Measurements from ENCODE around the gene PPIL1.
A peak's percentile ranks its signal among the peaks of the same experiment; 100 is the strongest.

The PPIL1 gene

GRCh38 chr6:36853325-36853724 is 21.3 kb downstream of the PPIL1 start:
- no peak for DNase-seq

- DNase-seq = no peak
These were observed 22.0 kb downstream of the PPIL1 start for GRCh38 chr6:36852481-36853147.

- no peak for DNase-seq
These were observed 23.0 kb downstream of the PPIL1 start for GRCh38 chr6:36851626-36852025.

GRCh38 chr6:36851149-36851614 is 23.4 kb downstream of the PPIL1 start:
- DNase-seq = peak in 1 of 2 experiments; percentile 24

GRCh38 chr6:36850021-36850420 is 24.6 kb downstream of the PPIL1 start:
- DNase-seq = no peak

GRCh38 chr6:36848658-36849441 is 25.8 kb downstream of the PPIL1 start:
- no peak for DNase-seq

GRCh38 chr6:36847991-36848390 is 26.6 kb downstream of the PPIL1 start:
- DNase-seq = no peak

GRCh38 chr6:36847152-36847551 is 27.5 kb downstream of the PPIL1 start:
- DNase-seq = no peak

GRCh38 chr6:36845233-36845632 is 29.4 kb downstream of the PPIL1 start:
- DNase-seq = no peak

GRCh38 chr6:36844232-36845170 is 30.1 kb downstream of the PPIL1 start:
- no peak for DNase-seq

- no peak for DNase-seq
These were observed 31.4 kb downstream of the PPIL1 start for GRCh38 chr6:36843170-36843569.

GRCh38 chr6:36841756-36842155 is 32.8 kb downstream of the PPIL1 start:
- DNase-seq = no peak

- peak; percentile 10 to 25 for DNase-seq
These were observed 33.9 kb downstream of the PPIL1 start for GRCh38 chr6:36840432-36841403.

GRCh38 chr6:36839749-36840431 is 34.7 kb downstream of the PPIL1 start:
- peak; percentile 30 to 46 for DNase-seq

GRCh38 chr6:36838896-36839748 is 35.5 kb downstream of the PPIL1 start, which contains the start of gene CPNE5:
CPNE5 (minus strand) TSS chr6:36839444; CDS start chr6:36839377, 67 bp downstream.
- peak; percentile 4 to 9 for DNase-seq

- no peak for DNase-seq
These were observed 36.9 kb downstream of the PPIL1 start for GRCh38 chr6:36837686-36838085.

GRCh38 chr6:36837022-36837339 is 37.6 kb downstream of the PPIL1 start:
- DNase-seq = no peak

GRCh38 chr6:36836111-36837021 is 38.2 kb downstream of the PPIL1 start:
- DNase-seq = no peak

All from stimulated activated CD4-positive, alpha-beta T cell treated with anti-CD3 and anti-CD28 coated beads, Interleukin-4, amount 100 ng/mL, for 4 hours (primary cell).